GM18951 (cell line): ENCODE measurements around the gene MID1.

ENCODE experiments used
- POLR2A ChIP-seq: IDR thresholded peaks from 4 replicates; pipeline ENCODE4 v1.6.1; 2011; ENCODE audit warnings: mild to moderate bottlenecking; ENCODE audit not compliant: insufficient read length, insufficient read depth; ENCODE audit errors: extremely low read depth
- in situ Hi-C: fragments of 300-500 bp; cut with MboI; formaldehyde crosslinking; loops from one replicate; pipeline ENCODE4 v1.12.0; 2022; ENCODE audit warnings: low sequenced_read_pairs, mixed read lengths, inconsistent platforms; ENCODE audit not compliant: unreplicated experiment

MID1 gene

GRCh38 chrX:10557166-10557565, 63.2 kb downstream of the MID1 start:
- TF ChIP-seq POLR2A: no peak
- in situ Hi-C loops: no loop called here

DNA sequence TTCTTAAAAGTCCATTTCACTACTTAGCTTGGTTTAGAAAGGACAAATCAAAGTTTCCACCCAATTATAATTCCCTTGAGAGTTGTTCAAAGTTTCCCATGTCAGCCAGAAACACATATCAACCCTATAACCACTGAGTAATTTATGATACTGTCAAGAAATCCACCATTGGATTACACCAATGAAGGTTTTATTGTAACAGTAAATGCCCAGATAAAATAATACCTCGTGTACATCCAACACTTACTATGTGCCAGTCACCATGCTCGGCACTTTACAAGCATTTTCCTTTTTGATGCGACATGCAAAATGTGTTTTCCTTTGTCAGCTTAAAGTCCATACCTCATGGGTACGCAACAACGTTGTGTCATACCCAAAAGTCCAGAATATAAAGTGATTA, 64.0 kb downstream of the MID1 start:
- TF ChIP-seq POLR2A: no peak
- in situ Hi-C loops: no loop called here

DNA sequence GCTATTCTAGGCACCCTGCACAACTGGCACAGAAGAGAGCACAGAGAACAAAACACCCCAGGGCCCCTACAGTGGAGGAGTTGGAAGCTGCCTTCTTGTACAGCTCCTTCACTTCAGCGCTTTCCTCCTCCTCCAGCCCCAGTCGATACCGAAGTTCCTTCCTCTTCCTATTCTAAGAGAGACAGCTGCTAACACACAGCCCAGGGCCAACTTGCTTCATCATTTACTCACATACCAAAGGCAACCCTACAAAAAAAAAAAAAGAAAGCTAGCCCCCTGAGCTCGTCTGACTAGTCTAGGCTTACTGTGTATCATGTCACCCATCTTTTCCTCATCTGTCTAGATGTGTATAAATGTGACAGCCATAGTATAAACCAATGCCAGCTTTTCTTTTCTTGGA, 64.5 kb downstream of the MID1 start:
- no peak for TF ChIP-seq POLR2A
- in situ Hi-C loops: no loop called here

DNA sequence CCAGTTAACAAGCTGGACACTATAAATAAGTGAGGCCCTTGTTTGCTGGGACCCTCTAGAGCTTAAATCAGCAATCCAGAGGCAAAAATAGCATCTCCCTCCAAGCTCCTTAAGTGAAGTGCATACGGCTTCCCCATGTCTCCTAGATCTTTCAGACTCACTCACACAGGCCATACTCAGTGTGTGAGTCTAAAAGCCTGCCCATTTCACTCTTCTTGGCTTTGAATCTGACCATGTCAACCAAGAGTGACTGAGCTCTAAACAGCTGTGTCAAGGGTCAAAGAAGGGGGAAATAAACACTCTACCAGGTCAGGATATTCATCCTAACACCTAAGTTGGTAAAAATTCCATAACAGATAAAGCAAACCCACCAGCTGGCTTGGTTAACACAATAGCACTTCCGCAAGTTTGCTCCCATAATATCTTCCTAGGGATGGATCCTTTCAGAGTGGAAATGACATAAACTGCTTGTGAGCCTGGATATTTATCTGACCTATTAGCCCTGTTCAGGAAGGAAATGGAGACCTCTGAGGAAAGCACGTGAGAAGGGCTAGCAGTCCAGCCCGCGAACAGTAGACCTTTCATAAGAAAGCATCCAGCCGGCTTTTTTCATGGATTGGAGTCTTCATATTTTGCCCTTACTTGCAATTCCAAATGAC, 65.6 kb downstream of the MID1 start:
- in situ Hi-C loops: no loop called here
- no peak for TF ChIP-seq POLR2A

GRCh38 chrX:10549280-10549679, 71.1 kb downstream of the MID1 start:
- in situ Hi-C loops: no loop called here
- TF ChIP-seq POLR2A: no peak

DNA sequence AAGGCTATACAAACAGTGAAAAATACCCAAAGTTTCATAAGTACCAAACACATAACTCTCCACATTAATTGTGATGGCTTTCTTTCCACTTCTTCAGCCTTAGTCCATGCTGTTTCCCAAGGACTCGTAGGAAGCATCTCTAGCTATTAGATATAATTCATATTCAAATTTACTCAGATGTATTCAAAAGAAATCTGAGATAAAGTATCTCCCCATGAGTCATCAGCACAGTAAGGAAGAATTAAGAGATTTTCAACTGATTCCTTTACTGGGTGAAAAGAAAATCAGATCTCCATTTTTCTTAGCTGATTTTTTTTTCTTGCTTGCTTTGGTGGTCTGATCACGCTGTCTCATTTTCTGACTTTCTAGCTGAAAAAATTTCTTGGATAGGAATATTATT, 71.7 kb downstream of the MID1 start:
- TF ChIP-seq POLR2A: no peak
- in situ Hi-C loops: no loop called here

DNA sequence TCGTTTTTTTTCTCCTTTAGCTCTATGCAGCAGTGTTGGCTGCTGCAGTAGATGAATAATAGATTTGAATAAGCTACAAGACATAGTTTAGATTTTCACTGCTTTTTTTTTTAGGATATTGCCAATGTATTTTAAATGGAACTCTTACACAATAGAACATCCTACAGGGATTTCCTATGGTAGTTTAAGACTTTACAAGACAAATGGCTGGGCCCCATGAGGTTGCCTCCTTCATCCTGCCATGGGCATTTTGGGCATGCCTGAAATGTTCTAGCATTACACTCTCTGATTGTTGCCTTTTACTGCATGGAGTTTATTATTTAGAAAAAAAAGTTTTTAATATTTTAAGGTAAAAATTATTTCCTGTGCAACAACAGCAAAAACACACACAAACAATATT, 74.5 kb downstream of the MID1 start:
- in situ Hi-C loops: no loop called here
- no peak for TF ChIP-seq POLR2A

DNA sequence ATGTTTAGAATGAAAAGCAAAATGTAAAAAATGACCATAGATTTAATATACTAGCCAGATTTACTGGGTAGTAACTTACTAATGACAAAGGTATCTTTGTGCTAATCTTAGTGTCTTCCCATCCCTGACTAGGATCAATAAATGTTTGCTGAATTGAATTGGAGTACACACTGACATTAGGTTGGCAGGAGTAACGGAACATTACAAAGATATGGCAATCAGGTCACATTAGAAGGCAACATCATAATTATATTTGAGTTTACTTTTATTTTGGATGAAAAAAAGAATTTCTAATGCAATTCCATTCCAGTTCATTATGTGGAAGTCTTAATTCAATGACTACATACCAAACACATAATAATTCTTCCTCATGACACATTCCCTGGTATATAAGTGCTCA, 77.8 kb downstream of the MID1 start:
- TF ChIP-seq POLR2A: no peak
- in situ Hi-C loops: no loop called here

GRCh38 chrX:10538831-10539230, 81.6 kb downstream of the MID1 start:
- in situ Hi-C loops: no loop called here
- no peak for TF ChIP-seq POLR2A

GRCh38 chrX:10537308-10537707, 83.1 kb downstream of the MID1 start:
- TF ChIP-seq POLR2A: no peak
- in situ Hi-C loops: no loop called here

DNA sequence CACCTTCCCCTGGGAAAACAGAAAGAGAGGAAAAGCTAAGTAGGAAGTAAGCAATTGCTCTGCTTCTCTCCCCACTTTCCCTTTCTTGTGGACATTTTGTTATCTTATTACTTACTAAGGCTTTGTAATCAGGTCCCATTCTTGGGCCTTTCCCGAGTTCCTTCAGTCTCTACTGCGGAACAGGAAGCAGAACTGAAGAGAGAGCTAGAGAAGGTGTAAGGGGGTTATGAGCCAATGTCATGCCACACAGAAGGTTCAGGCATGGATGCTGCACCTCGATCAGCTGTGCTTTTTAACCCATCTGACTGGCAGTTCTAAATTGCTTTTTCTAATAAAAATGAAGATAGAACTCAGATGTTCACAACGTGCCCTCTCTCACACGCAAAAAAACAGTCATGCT, 83.6 kb downstream of the MID1 start:
- no peak for TF ChIP-seq POLR2A
- in situ Hi-C loops: no loop called here

DNA sequence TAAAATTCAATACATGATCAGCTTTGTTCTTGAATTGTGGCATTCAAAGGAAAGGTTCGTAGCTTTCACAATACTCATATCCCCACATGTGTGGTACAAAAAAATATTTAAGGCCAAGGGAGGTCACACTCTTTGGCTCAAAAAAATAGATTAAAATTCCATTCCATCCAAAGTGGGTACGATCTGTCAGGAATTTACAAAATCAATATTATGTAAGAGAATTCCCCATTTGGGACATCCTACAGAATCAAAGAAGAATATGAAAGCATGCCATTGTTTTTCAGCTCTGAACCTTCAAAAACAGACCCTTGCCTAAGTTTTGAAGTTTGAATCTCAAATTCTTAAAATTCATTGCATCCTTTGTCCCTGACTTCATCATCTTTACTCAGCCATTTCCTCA, 85.8 kb downstream of the MID1 start:
- in situ Hi-C loops: no loop called here
- no peak for TF ChIP-seq POLR2A

DNA sequence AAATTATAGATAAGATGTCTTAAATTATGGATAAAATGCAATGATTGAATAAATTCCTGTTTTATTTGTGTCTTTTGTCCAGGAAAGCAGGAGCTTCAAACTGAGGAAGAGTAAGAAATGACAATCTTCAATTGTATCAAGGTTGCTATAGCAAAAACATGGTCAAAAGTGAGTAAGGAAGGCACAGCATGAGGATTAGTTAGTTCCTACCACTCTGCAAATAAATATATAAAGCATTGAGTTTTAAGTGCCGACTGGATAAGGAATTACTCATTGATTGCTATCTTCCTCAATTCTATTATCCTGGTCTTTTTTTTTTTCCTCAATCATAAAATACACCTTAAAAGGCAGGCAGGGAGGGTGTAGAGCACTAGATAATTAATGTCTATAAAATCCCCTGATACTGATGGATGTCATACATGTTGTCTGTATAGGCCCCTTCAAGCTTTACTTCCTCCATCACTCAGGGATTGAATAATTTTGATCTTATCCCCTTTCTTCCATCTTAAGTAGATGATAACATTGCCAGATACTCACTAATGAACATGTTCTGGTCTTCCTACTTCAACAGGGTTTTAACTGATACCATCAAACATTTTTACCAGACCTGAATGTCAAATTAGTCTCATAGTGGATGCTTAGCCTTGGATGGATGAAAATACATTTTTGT, 86.6 kb downstream of the MID1 start:
- in situ Hi-C loops: no loop called here
- TF ChIP-seq POLR2A: no peak

- in situ Hi-C loops: no loop called here
- TF ChIP-seq POLR2A: no peak
Measured at GRCh38 chrX:10531927-10532326, 88.5 kb downstream of the MID1 start.
